GM19324 (cell line): ENCODE results near the gene CLDND2.
A peak's percentile ranks its signal among the peaks of the same experiment; 100 is the strongest.
"Not testable (repeated sequence)": the region's sequence is repeated elsewhere in the genome, so short reads cannot be mapped to it uniquely, and the experiment has no call there.

Experiments used
- ATAC-seq: cut with Tn5 transposase; IDR thresholded peaks from one replicate; pipeline ENCODE4 v1.9.1; 2021; ENCODE audit warnings: mild to moderate bottlenecking, moderate library complexity; ENCODE audit not compliant: unreplicated experiment, low FRiP score

Gene CLDND2, protein sequence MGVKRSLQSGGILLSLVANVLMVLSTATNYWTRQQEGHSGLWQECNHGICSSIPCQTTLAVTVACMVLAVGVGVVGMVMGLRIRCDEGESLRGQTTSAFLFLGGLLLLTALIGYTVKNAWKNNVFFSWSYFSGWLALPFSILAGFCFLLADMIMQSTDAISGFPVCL

DNA sequence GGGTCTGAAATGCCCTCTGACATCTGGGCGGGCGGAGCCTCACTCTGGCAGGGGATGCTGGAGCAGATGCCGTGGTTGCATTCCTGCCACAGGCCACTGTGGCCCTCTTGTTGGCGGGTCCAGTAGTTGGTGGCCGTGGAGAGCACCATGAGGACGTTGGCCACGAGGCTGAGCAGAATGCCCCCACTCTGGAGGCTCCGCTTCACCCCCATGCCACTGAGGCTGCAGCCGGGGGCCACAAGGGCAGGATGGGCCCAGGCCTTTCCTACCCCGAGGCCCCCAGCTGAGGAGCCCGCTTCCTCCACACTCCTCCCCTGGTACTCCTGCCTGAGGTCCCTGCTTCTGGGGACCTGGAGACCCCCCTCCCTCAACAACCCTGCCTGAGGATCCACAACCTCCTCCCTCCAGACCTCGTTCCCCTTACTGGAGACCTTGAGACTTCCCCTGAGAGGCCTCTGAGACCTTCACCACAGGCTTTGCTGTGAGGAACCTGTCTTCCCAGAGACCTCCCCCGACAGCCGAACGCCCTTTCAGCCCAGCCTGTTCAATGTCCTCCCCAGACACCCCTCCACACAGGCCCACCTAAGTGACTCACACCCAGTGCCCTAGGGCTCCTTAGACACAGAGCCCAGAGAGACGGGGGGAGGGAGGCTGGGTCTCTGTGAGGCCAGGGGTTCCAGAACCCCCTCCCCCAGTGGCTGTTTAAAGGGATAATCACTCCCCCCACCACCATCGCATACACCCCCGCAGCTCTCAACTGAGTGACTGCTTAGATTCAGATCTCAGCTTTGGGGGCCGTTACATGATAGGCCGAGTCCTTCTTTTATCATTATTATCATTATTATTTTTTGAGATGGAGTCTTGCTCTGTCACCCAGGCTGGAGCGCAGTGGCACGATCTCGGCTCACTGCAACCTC is at the start of gene CLDND2:
CLDND2 (minus strand) TSS at position 638 of the 917 bp plus-strand sequence; CDS start at position 212, 426 bp downstream.
- ATAC-seq: no peak

DNA sequence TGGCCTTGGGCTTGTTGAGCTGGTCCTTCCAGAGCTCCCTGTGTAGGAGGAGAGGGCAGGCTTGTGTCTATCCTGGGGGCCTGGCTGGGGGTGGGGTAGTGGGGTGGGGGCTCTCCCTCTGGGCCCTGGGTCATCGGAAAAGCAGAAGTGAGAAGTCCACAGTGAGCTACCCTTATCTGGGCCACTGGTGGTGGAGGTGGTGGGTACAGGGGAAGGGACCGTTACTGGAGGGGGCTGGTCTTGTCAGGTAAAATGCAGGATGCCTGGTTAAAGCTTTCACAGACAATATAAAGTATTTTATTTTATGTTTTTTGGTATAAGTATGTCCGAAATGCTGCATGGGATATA is 49.0 kb upstream of the CLDND2 start:
- no peak for ATAC-seq

DNA sequence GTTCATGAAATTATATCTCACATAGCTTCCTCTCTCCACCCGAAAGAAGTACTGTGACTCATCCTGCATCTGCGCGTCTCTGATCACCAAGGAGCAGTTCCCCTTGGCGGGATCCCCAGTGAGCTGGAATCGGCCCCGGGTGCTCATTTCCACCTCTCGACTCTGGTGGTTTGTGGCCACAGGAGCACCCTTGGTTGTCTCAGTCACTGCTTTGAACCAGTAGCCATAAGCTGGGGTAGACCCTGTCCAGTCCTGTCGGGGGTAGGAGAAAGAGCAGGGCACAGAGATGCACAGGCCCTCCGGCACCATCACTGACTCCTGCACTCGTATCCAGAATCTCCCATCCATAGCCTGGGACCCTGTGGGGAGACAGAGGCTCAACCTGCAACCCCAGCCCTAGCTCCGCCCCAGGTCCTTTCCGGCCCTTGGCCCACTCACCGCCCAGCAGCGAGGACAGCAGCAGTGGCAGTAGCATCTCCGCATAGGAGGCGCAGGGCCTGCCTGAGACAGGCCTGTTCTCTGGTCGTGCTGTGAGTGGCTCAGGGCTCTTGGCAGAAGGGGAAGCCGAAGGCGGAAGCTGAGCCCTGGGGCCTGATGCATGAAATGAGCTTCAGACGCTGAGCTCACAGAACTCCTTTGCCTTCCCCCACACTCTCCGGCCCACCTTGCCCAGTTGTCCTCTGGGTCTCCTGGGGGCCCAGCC is 48.5 kb upstream of the CLDND2 start, which contains the start of gene SIGLEC10:
SIGLEC10 (minus strand) TSS at position 536 of the 703 bp plus-strand sequence; CDS start at position 475, 61 bp downstream.
- ATAC-seq: no peak

DNA sequence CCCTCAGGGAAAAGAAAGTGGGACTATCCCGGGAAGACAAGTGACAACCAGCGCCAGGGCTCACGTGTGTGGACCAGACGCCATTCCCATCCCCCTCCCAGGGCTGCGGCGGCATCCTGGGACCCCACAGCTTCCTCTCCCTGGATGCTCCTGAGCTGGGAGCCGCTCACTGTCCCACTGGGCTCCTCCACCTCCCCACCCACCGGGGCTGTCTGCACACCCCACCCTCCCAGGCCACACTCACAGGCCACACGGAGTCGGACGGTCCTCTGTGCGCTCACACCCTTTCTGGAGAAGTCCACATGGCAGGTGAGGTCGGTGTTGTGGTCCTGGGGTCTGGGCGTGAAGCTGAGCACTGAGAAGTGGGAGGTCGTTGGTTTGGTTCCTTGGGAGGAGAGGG is 47.6 kb upstream of the CLDND2 start:
- not testable (repeated sequence) for ATAC-seq

DNA sequence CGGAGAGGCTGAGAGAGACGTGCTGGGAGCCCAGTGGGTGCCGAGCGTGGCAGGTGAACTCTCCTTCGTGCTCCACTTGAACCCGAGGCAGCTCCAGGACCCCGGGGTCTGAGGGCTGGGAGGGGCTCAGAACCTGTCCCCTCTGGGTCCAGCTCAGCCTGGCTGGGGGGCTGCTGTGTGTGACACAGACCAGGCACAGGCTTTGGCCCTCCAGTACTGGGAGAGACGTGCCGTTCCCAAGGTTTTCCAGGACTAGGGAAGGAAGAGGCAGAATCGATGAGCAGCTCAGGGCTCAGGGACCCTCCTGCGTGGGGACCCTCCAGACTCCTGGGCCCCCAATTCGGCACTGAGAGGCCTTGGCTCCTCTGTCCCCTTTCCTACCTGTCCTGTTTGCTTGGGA is 46.4 kb upstream of the CLDND2 start:
- ATAC-seq: no peak

DNA sequence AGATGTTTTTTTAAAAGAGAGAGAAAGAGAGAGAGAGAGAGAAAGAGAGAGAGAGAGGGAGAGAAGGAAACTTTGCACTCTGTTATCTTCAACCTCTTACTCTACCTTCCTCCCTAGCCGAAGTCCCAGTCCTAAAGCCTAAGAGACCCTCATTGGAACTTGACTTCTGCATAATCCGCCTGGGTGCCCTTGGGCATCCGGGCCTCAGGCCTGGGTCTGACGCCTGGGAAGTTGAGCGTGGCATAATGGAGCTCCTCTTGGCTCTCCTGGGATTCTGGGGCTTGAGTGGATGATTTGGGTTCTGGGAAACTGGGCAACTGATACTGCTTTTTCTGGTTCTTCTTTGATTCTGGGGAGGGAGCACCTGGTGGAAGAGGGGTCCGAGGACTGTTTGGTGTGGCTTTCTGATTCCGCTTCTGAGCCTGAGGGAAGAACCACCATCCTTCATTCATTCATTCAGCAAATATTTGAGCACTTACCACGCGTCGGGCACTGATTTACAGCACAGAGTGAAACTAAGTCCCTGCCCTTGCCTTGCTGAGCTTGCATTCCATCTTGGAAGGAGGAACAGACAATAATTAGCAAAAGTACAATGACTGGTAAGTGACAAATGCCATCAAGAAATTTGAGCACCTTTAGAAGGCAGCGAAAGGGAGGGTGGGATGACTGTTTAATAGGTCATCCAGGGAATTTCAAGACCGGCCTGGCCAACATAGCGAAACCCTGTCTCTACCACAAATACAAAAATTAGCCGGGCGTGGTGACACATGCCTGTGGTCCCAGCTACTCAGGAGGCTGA is 42.3 kb upstream of the CLDND2 start:
- no peak for ATAC-seq

DNA sequence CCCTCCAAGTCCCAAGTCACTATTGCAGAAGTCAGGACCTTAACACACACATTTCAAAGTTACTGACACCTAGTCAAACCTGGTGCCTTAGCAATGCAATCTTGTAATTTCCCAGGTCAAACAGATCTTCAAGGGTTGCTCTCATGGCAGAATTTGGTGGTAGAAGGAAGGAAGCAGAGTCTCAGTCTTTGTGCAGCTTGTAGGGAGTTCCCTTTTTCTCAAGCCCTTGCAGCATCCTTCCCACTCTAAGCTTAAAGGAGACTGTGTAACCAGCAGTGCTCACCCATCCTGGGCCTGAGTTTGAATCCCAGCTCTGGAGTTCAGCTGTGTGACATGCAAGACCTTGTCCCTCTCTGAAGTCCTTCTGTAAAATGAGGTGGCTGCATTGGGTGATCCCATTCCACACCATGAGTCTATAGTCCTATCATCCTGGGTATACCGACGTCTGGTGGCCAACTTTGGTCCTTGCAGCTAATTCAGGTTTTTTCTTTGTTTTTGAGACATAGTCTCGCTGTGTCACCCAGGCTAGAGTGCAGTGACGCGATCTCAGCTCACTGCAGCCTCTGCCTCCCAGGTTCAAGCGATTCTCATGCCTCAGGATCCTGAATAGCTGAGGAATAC is 38.8 kb upstream of the CLDND2 start:
- ATAC-seq: no peak

DNA sequence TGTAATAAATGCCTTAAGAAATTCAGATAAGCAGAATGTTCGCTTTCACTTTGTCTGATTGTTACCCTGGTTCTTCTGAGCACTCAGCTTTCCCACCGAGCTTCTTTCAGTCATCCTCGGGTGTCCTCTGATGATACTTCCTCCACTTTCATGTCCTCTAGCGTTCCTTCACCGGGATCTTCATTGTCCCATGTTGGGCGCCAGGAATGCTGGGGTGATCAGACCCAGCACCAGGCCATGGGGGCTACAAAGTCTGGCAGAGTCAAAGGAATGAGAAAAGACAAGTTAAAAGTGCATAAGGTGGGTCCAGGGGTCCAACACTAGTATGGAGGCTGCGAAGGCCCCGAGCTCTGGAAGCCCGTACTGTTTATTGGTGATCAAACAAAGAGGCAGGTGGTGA is 33.3 kb upstream of the CLDND2 start:
- ATAC-seq: no peak

DNA sequence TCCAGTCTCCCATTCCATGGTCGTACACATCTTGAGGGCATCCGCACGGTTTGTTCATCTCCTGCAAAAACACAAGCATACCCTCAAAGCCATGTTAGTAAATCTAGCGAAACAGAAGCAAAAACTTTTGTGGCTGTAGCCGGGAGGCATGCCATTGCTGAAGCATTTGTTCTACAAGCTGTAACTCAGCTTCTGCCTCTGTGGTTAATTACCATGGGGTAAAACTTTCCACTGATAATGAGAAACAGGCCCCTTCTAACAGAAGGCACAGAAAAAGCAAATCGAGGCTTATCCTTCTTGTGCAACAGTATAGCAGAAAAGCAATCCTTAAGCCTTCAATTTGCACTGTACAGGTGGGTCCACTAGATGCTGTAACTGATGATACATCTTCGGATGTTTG is 31.1 kb upstream of the CLDND2 start:
- not testable (repeated sequence) for ATAC-seq

DNA sequence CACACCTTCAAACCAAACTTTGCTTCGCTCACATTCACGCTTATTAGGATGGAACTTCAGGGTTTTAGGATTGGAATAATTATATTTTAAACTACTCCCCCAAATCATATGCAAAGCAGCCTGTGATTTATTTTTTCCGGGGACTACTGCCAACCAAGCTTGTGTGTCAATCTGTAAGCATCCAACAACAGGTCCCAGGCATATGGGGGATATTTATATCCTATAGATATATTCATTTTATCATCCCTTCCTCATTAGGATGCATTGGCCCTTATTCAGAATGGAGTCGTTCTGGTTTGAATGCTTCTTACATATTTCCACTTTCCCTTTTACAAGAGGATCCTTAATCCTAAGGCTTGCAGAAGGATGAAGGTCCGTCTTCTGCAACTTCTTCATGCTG is 30.4 kb upstream of the CLDND2 start:
- no peak for ATAC-seq

DNA sequence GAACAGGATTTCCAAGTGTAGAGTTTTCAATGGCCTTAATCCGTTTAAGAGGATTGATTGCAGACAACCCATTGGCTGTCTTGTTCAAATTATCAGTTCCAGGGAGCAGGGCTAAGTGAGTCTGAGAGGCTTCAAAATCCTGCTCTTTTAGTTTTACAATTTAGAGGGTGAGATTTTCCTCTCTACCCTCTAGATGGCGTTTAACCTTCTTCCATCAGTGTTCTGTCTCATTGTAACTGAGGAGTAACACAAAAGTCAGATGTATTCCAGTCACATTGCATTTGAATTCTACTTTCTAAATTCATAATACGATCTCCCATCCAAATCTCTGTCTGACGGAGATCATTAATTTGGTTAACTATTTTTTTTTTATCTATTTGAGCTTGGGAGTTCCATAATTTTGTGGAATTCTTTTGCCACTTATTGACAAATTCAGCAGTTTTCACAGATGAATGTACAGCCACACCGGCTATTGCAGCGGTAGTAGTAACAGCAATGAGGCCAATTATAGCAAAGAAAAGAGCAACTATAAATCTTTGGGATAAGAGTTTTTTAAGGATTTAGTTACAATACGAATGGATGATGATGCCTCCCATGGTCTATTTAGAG is 29.4 kb upstream of the CLDND2 start:
- ATAC-seq: no peak

DNA sequence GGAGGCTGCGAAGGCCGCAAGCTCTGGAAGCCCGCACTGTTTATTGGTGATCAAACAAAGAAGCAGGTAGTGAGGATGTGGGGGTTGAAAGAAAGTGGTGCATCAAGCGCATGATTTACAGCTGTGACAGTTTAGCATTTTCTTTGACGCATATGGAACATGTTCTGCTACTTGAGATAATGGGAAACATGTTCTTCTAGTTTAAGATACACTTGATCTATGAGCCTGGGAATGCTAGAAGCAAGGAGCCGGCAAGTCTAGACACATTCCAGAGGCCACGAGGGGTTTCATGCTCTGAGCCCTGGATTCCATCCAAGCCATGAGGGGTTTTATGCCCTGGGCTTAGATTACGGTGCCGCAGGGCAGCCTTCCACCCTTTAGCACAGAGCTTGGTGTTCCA is 28.6 kb upstream of the CLDND2 start:
- not testable (repeated sequence) for ATAC-seq

DNA sequence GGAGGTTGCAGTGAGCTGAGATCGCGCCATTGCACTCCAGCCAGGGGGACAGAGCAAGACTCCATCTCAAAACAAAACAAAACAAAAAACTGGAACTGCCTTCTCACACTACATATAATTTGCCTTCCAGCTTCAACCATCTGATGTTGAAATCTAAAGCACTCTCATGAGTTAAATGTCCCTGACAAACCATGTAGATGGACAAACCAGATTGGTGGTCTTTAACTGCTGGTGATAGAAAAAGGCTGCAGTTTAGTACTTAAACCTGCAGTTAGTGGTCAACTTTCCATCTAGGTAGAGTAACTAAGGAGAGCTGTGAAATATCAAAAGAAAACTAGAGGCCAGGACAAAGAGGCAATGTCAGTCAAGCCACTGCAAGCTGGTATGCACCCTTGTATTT is 27.4 kb upstream of the CLDND2 start:
- ATAC-seq: no peak

DNA sequence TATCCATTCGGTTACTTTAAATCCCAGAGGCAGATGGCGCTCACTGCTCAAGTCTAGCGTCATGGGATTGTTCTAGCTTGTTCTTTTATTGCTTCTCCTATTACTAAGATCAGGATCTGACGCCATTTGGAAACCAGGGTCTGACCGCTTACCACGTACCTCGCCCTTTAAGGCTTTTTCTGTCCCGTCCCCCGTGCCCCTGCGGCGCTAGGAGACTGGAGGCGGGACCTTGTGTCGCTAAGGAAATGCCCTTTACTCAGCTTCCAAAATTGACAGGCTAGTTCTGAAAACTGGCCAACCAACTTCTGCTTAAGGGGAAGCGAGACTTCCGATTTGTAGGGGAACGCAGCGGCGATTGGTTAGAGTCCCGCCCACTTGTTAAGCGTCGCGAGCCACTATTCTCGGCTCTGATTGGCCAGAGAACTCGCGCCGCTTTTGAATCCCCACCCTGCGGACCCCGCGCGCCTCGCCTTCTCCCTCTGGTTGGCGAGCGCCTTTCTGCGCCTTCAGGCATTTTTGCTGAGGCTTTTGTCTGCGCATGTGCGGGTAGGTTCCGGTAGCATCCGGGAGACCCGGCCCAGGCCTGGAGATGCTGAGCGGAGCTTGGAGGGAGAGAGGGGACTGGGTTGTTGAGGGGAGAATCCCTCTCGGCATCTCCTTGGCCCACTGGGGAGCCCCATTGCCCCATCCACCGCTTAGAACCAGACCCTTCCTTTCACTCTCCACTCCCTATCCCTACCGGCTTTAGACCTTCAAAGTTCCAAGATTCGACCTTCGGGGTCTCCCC is 25.4 kb upstream of the CLDND2 start:
- ATAC-seq: peak; percentile 95

DNA sequence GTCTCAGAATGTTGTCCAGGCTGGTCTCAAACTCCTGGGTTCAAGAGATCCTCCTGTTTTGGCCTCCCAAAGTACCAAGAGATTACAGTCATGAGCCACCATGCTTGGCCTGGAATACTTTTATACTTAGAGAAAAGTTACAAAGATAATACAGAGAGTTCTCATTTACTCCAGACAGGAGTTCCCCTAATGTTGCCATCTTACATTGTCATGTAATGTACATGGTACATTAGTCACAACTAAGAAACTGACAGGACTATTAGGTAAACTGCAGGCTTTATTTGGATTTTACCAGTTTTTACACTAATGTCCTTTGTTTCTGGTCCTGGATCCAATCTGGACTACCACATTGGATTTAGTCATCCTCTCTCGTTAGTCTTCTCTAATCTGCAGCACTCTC is 23.9 kb upstream of the CLDND2 start:
- no peak for ATAC-seq

DNA sequence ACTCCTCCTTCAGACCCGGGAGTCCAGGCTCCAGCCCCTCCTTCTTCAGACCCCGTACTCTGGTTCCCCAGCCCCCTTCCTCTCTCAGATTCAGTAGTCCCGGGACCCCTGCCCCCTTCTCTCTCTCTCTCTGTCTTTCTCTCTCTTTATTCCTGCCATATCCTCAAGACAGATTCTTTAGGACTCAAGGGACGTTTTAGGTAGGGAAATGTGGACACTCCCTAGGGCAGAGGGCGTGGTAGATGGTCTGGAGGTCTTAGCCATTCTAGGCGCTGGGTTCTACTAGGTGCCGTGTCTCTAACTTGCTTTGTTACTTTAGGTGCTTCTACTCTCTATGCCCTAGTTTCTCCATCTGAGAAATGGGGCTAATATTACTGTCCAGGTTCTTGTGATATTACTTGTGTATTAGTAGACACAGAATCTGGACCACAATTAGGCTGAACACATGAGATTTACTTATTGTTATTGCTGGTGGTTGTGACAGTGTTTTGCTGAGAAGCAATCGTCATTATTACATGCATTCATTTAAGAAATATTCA is 22.3 kb upstream of the CLDND2 start:
- no peak for ATAC-seq

DNA sequence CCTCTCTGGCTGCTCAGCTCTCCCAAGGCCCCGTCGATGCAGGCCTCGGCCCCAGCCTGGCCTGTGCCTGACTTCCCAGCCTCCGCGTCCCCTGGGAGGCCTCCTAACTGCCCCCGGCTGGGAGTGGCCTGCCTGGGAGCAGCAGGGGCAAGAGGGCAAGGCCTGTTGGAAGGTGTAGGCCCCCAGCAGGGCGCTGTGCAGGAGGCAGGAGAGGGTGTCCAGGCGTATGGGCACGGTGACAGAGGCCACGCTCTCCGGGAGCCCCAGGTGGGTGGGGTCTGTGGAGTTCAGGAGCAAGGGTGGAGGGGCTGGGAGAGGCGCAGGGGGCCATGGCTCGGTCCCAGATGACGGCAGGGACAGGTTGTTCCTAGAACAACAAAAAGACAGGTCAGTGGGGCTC is 20.3 kb upstream of the CLDND2 start:
- ATAC-seq: no peak

DNA sequence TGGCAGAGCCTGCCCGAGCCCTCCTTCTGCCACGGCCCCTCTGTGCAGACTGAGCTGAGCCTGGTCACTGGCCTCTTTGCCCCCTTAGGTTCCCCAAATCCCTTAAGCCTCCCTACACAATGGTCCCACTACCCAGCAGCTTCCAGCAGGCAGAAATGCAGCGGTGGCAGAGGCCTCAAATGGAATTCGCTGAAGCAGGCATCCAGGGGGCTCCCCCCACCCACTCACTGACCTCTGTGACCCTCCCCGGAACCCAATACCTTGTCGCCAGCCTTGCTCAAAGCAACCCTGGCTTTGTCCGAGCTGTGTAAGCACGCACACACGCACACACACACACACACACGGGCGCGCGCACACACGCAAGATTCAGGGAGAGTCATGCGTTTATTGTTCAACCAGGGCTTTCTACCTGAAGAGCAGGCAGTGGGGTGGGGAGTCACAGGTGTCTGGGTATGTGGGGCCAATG is 19.2 kb upstream of the CLDND2 start, which contains the start of gene LIM2:
LIM2 (minus strand) TSS at position 51 of the 466 bp plus-strand sequence. CDS start 531 bp downstream, outside the sequence.
- no peak for ATAC-seq
